Hematopoietic multipotent progenitor cell treated with erythropoietin and hydrocortisone succinate and interleukin-3 and kit ligand, for 15 days (in vitro differentiated cells): ENCODE measurements around the gene FATE1.

Source experiments
- DNase-seq: peaks from one replicate; pipeline ENCODE4 v3.0.0-alpha.2; 2015; ENCODE audit warnings: low spot score

Gene FATE1

GRCh38 chrX:151743651-151744470, 28.0 kb downstream of the FATE1 start:
- no peak for DNase-seq

GRCh38 chrX:151745651-151746050, 29.8 kb downstream of the FATE1 start:
- DNase-seq: no peak

GRCh38 chrX:151746502-151746901, 30.7 kb downstream of the FATE1 start:
- DNase-seq: no peak

DNA sequence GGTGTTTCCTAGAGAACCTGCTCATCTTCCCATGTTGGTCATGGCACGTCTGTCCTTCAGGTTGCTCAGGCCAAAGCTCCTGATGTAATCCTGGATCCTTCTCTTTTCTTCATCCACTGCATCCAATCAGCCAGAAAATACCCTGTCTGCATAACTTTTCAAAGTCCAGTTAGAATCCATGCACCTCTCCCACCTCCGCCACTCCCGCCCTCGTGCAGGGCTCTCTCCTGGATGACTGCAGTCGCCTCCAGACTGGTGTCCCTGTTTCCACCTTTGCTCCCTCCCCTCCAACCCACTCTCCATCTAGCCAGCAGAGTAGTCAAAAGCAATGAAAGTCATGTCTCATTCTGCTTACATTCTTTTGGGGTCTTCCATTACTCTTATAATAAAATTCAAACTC, 34.7 kb downstream of the FATE1 start:
- no peak for DNase-seq

- no peak for DNase-seq
Observed at GRCh38 chrX:151752847-151753246, 37.0 kb downstream of the FATE1 start.

DNA sequence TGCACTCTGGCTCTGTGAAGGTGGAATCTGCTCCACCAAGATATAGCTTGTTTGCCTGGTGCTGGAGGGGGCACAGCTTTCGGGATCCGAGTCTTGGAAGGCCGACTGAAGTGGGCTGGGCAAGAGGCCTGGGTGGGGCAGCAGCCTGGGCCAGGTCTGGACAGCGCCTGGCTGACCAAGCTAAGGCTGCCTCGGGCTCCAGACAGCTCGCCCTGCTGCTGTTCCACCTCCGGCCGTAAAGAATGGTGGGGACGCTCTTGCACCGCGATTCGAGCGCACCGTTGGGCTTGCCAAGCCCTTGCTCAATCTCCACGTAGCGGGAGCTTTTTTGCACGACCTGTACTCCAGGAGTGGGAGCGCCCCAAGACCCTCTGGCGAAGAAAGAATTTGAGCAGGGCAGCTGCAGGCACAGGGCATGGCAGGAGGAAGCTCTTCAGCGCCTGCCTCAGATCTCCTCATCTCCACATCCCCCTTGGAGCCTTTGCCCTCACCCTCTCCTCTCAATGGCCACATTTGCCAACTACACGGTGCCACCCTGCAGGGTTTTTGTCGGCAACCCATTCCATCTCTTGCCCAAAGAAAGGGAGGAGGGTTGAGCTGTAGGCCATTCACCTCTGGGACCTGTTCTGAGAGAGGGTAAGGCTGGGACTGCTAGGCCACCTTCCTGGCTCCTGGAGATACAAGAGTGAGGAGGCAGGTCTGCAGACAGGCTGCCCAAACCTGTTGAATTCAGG, 37.6 kb downstream of the FATE1 start:
- DNase-seq: no peak

DNA sequence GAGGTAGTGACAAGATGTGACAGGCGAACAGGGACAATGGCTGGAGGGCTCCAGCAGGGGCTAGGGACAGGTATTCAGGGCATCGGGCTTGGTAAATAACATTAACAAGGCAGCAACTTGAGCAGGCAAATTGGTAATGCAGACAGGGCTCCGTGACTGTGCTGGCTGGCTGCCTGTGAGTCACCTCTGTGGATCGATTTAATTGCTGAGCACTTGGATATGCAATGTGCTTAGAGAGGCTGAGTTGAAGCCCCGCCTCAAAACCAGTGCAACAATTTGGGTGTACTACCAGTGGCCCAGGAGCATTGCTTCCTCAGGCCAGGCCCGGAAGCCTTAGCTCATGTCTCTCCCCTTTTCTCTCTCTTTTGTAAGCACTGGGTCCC, 38.2 kb downstream of the FATE1 start:
- no peak for DNase-seq

- no peak for DNase-seq
Observed at GRCh38 chrX:151754641-151755215, 38.9 kb downstream of the FATE1 start.

GRCh38 chrX:151759041-151759708, 43.3 kb downstream of the FATE1 start:
- no peak for DNase-seq

GRCh38 chrX:151762802-151763201, 47.0 kb downstream of the FATE1 start:
- DNase-seq: no peak

DNA sequence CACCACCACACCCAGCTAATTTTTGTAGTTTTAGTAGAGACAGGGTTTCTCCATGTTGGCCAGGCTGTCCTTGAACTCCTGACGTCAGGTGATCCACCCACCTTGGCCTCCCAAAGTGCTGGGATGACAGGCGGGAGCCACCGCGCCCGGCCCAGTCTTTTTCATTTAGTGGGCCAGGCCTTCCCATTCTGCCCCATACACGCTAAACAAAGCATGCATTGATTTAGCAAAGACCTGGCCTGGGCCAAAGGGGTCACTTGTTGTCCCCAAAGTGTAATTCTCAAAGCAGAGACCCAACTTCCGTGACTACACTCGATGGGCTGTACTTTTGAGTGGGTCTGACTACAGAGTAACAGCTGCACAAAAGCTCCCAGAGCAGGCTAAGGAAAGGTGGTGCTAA, 47.9 kb downstream of the FATE1 start:
- no peak for DNase-seq

DNA sequence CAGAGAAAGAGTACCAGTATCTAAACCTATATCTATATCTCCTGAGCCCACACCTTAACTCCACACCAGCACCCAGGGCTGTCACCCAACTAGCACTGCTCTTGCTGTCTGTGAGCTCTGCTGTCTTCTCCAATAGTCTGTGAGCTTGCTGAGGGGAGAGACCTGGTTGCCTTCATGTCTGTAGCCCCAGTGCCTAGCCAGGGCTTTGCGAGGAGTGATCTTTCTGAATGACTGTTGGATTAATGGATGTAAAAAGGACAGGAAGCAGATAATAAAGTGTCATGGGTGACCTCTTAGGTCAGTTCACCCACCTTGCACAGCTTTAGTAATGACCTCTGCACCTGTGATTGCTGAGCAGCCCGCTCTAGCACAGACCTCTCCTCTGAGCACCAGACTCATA, 49.2 kb downstream of the FATE1 start:
- no peak for DNase-seq

GRCh38 chrX:151771726-151772125, 55.9 kb downstream of the FATE1 start:
- DNase-seq: no peak
